ENCODE measurements around the gene KLF16. TPM values are rescaled to one million over a fixed set of nuclear protein-coding genes. Genes with fewer than 3 reads are reported as not detected.

The KLF16 gene
- total RNA-seq, 2 experiments from 2014 or later, result 83.8 to 89.2 TPM

GRCh38 chr19:1845642-1846041 is 17.7 kb downstream of the KLF16 start:
- ChIA-PET CTCF (no interaction called here), POLR2A (no interaction called here)
- Mint-ChIP-seq H3K27me3 (no peaks in the 10 kb centered on the region), H3K27ac (peak overlapping the region; percentile 58), H3K4me1 (ENCODE audit: low read depth) (peaks cover 52% of the 10 kb centered on the region), H3K4me3 (peak overlapping the region; percentile 84), H3K9me3 (no peaks in the 10 kb centered on the region), H3K36me3 (ENCODE audit: low read depth) (peaks cover 22% of the 10 kb centered on the region)
- H3K27me3 ChIP-seq (ENCODE audit: control insufficient read depth in 1 of 2, insufficient read depth in 2 of 2, low read length in 2 of 2), result no peaks in the 10 kb centered on the region
- H3K36me3 ChIP-seq (ENCODE audit: insufficient read depth, low read length), result peaks cover 25% of the 10 kb centered on the region
- DNase-seq (no peak), ATAC-seq (ENCODE audit: poor library complexity) (no peak)
- H3K27ac ChIP-seq (ENCODE audit: low read depth in 1 of 2, low read length in 2 of 2), result no peak overlapping the region
- no peak for TF ChIP-seq CTCF (IDR thresholded peaks at IDR 0.05)
- H3K4me3 ChIP-seq (ENCODE audit: low read length), result no peak overlapping the region
- intact Hi-C loops (cut with DNase I, micrococcal nuclease), result no loop called here
- no peaks in the 10 kb centered on the region for H3K9me3 ChIP-seq (ENCODE audit: control insufficient read depth in 1 of 2, insufficient read depth in 1 of 2, low read length in 2 of 2)
- H3K4me1 ChIP-seq (ENCODE audit: insufficient read depth, low read length), result peaks cover 77% of the 10 kb centered on the region

- Mint-ChIP-seq H3K36me3 (ENCODE audit: low read depth) (peaks cover 22% of the 10 kb centered on the region), H3K9me3 (no peaks in the 10 kb centered on the region), H3K27ac (no peak overlapping the region), H3K4me3 (peak overlapping the region; percentile 11), H3K4me1 (ENCODE audit: low read depth) (peaks cover 53% of the 10 kb centered on the region), H3K27me3 (no peaks in the 10 kb centered on the region)
- no peak for TF ChIP-seq CTCF (IDR thresholded peaks at IDR 0.05)
- intact Hi-C loops (cut with DNase I, micrococcal nuclease), result no loop called here
- peaks cover 83% of the 10 kb centered on the region for H3K4me1 ChIP-seq (ENCODE audit: insufficient read depth, low read length)
- H3K9me3 ChIP-seq (ENCODE audit: control insufficient read depth in 1 of 2, insufficient read depth in 1 of 2, low read length in 2 of 2), result no peaks in the 10 kb centered on the region
- H3K4me3 ChIP-seq (ENCODE audit: low read length), result no peak overlapping the region
- DNase-seq, result no peak
- H3K27ac ChIP-seq (ENCODE audit: low read depth in 1 of 2, low read length in 2 of 2), result no peak overlapping the region
- ATAC-seq (ENCODE audit: poor library complexity), result no peak
- H3K27me3 ChIP-seq (ENCODE audit: control insufficient read depth in 1 of 2, insufficient read depth in 2 of 2, low read length in 2 of 2), result no peaks in the 10 kb centered on the region
- POLR2A ChIA-PET, result no interaction called here
- CTCF ChIA-PET, result interaction anchor here (1.7 kb wide), 1 partner anchor 19 kb away, joined by 4 read pairs; no protein-coding TSS in a partner anchor
- peaks cover 25% of the 10 kb centered on the region for H3K36me3 ChIP-seq (ENCODE audit: insufficient read depth, low read length)
Measured at GRCh38 chr19:1845125-1845515, 18.3 kb downstream of the KLF16 start.

GRCh38 chr19:1844513-1845124 is 18.8 kb downstream of the KLF16 start:
- Mint-ChIP-seq H3K36me3 (ENCODE audit: low read depth) (peaks cover 24% of the 10 kb centered on the region), H3K4me1 (ENCODE audit: low read depth) (peaks cover 53% of the 10 kb centered on the region), H3K4me3 (peak overlapping the region; percentile 34), H3K27ac (no peak overlapping the region), H3K27me3 (no peaks in the 10 kb centered on the region), H3K9me3 (no peaks in the 10 kb centered on the region)
- POLR2A ChIA-PET, result no interaction called here
- ATAC-seq (ENCODE audit: poor library complexity), result no peak
- Histone ChIP-seq H3K9me3 (ENCODE audit: control insufficient read depth in 1 of 2, insufficient read depth in 1 of 2, low read length in 2 of 2) (no peaks in the 10 kb centered on the region), H3K36me3 (ENCODE audit: insufficient read depth, low read length) (peaks cover 28% of the 10 kb centered on the region), H3K27me3 (ENCODE audit: control insufficient read depth in 1 of 2, insufficient read depth in 2 of 2, low read length in 2 of 2) (no peaks in the 10 kb centered on the region), H3K27ac (ENCODE audit: low read depth in 1 of 2, low read length in 2 of 2) (no peak overlapping the region), H3K4me3 (ENCODE audit: low read length) (no peak overlapping the region), H3K4me1 (ENCODE audit: insufficient read depth, low read length) (peaks cover 88% of the 10 kb centered on the region)
- intact Hi-C loops (cut with DNase I, micrococcal nuclease), result no loop called here
- CTCF ChIA-PET, result interaction anchor here (1.7 kb wide), 1 partner anchor 19 kb away, joined by 4 read pairs; no protein-coding TSS in a partner anchor
- DNase-seq, result no peak
- no peak for TF ChIP-seq CTCF (IDR thresholded peaks at IDR 0.05)
